Gastroesophageal sphincter (tissue), 3 donors: ENCODE results near the gene PLCB4.

Source experiments
- POLR2A ChIP-seq, 2 donors: fragments of 450-650 bp; IDR thresholded peaks; one replicate each; pipeline ENCODE4 v1.6.1; 2017; ENCODE audit warnings: antibody characterized with exemption in 2 of 2, mild to moderate bottlenecking in 2 of 2, moderate library complexity in 1 of 2
- TF ChIP-seq, protein P1 (sequence below), 4 experiments: fragments of 200-600 bp in 2 of 4; fragments of 450-650 bp in 2 of 4; sonication (generic) in 1 of 4; IDR thresholded peaks; one replicate each; pipeline ENCODE4 v1.5.1; 2017 to 2019; ENCODE audit warnings: antibody characterized with exemption in 4 of 4, mild to moderate bottlenecking in 2 of 4, moderate library complexity in 2 of 4

DNA sequence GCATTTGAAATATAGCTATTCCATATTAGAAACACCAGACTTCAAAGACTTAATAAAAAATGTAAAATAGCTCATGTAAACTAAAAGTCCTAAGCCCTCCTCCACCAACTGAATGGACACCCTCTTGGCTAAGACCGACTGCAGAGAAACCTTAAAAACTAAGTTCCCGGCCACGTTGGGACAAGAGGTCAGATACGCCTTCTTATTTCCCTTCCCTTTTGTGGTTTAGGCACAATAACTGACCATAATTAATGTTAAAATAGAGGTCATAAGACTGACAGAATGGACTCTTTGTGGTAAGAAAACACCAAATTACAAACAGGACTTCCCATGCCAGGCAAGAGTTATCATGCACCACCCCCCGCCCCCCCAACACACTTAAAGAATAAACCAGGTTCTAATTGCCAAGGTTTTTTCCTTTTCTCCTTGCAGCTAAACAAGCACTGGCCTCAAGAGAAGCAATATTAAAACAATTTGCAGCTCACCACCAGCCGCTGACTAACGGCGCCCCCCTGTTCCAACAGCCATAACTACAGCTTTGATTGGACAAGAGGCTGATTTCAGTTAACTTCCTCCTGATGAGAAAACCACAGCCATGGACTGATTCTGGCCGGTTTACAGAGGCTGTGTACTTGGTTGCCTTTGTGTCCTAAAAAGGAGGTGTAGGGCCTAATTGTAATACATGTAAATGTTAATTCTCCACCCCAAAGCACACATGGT, 434.8 kb downstream of the PLCB4 start:
- TF ChIP-seq POLR2A (IDR thresholded peaks at IDR 0.05) = no peak
- TF ChIP-seq, protein P1, sequence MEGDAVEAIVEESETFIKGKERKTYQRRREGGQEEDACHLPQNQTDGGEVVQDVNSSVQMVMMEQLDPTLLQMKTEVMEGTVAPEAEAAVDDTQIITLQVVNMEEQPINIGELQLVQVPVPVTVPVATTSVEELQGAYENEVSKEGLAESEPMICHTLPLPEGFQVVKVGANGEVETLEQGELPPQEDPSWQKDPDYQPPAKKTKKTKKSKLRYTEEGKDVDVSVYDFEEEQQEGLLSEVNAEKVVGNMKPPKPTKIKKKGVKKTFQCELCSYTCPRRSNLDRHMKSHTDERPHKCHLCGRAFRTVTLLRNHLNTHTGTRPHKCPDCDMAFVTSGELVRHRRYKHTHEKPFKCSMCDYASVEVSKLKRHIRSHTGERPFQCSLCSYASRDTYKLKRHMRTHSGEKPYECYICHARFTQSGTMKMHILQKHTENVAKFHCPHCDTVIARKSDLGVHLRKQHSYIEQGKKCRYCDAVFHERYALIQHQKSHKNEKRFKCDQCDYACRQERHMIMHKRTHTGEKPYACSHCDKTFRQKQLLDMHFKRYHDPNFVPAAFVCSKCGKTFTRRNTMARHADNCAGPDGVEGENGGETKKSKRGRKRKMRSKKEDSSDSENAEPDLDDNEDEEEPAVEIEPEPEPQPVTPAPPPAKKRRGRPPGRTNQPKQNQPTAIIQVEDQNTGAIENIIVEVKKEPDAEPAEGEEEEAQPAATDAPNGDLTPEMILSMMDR (IDR thresholded peaks at IDR 0.05) = no peak
